SK-N-SH (cell line): ENCODE measurements around the gene ABCA4. TPM values are rescaled to one million over a fixed set of nuclear protein-coding genes. Genes with fewer than 3 reads are reported as not detected.

Source experiments
- CTCF ChIA-PET: fragments of 300-600, 350-600 bp; formaldehyde crosslinking; extraction: SDS; loops from one replicate; lab custom pipeline; 2021; lab: Yijun Ruan, JAX
- POLR2A ChIA-PET: fragments of 350-600 bp; sonication (Branson Sonifier 250); formaldehyde crosslinking; extraction: SDS; loops from one replicate; lab custom pipeline; 2020; ENCODE audit warnings: antibody characterized with exemption, inconsistent platforms; lab: Yijun Ruan, JAX
- DNase-seq: peaks from one replicate; pipeline ENCODE4 v3.0.0; 2012
- H2AFZ ChIP-seq: fragments of 200-600 bp; sonication (generic); 2 replicates; pipeline ENCODE4 v1.8.1; 2016; ENCODE audit warnings: antibody characterized with exemption, mild to moderate bottlenecking, low read depth
- H3F3A ChIP-seq: fragments of 200-600 bp; sonication (generic); replicated peaks from 2 replicates; pipeline ENCODE3; 2016; ENCODE audit warnings: antibody characterized with exemption, mild to moderate bottlenecking; ENCODE audit not compliant: insufficient read depth
- H3K27ac ChIP-seq, 2 experiments: fragments of 200-500 bp in 1 of 2; fragments of 200-600 bp in 1 of 2; sonication (Bioruptor generic) in 1 of 2; sonication (generic), shearing (Covaris generic) in 1 of 2; 2 replicates each; pipeline versions ENCODE4 v1.5.1 to v1.6.1; 2014 to 2016; ENCODE audit warnings: low read depth in 2 of 2, inconsistent platforms in 1 of 2, low read length in 1 of 2, mild to moderate bottlenecking in 1 of 2, mixed read lengths in 1 of 2
- H3K27me3 ChIP-seq: fragments of 200-600 bp; sonication (generic), shearing (Covaris generic); 2 replicates; pipeline ENCODE4 v1.6.1; 2016; ENCODE audit warnings: mixed run types; ENCODE audit not compliant: insufficient read depth
- H3K36me3 ChIP-seq, 2 experiments: fragments of 200-500 bp in 1 of 2; fragments of 200-600 bp in 1 of 2; sonication (Bioruptor generic) in 1 of 2; sonication (generic) in 1 of 2; replicated peaks in 1 of 2; 2 replicates each; pipeline versions ENCODE3 to v1.5.1; 2014 to 2016; ENCODE audit warnings: low read length in 1 of 2, mild to moderate bottlenecking in 1 of 2; ENCODE audit not compliant: insufficient read depth in 2 of 2, control insufficient read depth in 1 of 2
- H3K4me1 ChIP-seq, 2 experiments: fragments of 200-500 bp in 1 of 2; fragments of 200-600 bp in 1 of 2; sonication (Bioruptor generic) in 1 of 2; sonication (generic), shearing (Covaris generic) in 1 of 2; 2 replicates each; pipeline versions ENCODE4 v1.5.1 to v1.6.1; 2014 to 2016; ENCODE audit warnings: low read depth in 1 of 2, low read length in 1 of 2, mixed run types in 1 of 2; ENCODE audit not compliant: insufficient read depth in 2 of 2, control insufficient read depth in 1 of 2
- H3K4me2 ChIP-seq: fragments of 200-600 bp; sonication (generic), shearing (Covaris generic); 2 replicates; pipeline ENCODE4 v1.6.1; 2017; ENCODE audit warnings: mixed run types
- H3K4me3 ChIP-seq, 2 experiments: fragments of 200-500 bp in 1 of 2; fragments of 200-600 bp in 1 of 2; sonication (Bioruptor generic) in 1 of 2; sonication (generic), shearing (Covaris generic) in 1 of 2; 2 replicates each; pipeline versions ENCODE4 v1.5.1 to v1.8.1; 2014 to 2016; ENCODE audit warnings: low read depth in 2 of 2, inconsistent platforms in 1 of 2, low read length in 1 of 2, mild to moderate bottlenecking in 1 of 2, mixed read lengths in 1 of 2, moderate library complexity in 1 of 2
- H3K79me2 ChIP-seq: fragments of 200-600 bp; sonication (generic); 2 replicates; pipeline ENCODE4 v1.8.1; 2017; ENCODE audit warnings: mild to moderate bottlenecking; ENCODE audit not compliant: insufficient read depth
- H3K9ac ChIP-seq: fragments of 200-600 bp; sonication (generic); 2 replicates; pipeline ENCODE4 v1.6.1; 2017; ENCODE audit warnings: mixed run types
- H3K9me2 ChIP-seq: fragments of 200-600 bp; sonication (generic); 2 replicates; pipeline ENCODE4 v1.6.1; 2017; ENCODE audit warnings: mixed run types
- H3K9me3 ChIP-seq: fragments of 200-600 bp; sonication (generic); 2 replicates; pipeline ENCODE4 v1.6.1; 2017; ENCODE audit warnings: mixed run types, mild to moderate bottlenecking, moderate library complexity
- H4K20me1 ChIP-seq: fragments of 200-600 bp; sonication (generic); 2 replicates; pipeline ENCODE4 v1.6.1; 2017; ENCODE audit warnings: mild to moderate bottlenecking, mixed run types; ENCODE audit not compliant: insufficient read depth
- CHD2 ChIP-seq: fragments of 150-350 bp; IDR thresholded peaks from 2 replicates; pipeline ENCODE4 v1.6.1; 2018; ENCODE audit warnings: low read length; ENCODE audit not compliant: partially characterized antibody
- CTCF ChIP-seq: fragments of 200-600 bp; sonication (generic); IDR thresholded peaks from 2 replicates; pipeline ENCODE4 v1.6.1; 2017; ENCODE audit warnings: antibody characterized with exemption, mild to moderate bottlenecking, moderate library complexity
- ELF1 ChIP-seq: IDR thresholded peaks from 2 replicates; pipeline ENCODE4 v1.4.0; 2012
- EP300 ChIP-seq, 2 experiments: IDR thresholded peaks; 2 replicates each; pipeline versions ENCODE4 v1.4.0 to v1.6.1; 2012; ENCODE audit warnings: borderline replicate concordance in 1 of 2, low read depth in 1 of 2, low read length in 1 of 2
- FOXJ3 ChIP-seq: sonication (generic); formaldehyde crosslinking; IDR thresholded peaks from 2 replicates; pipeline ENCODE4 v1.5.1; 2020; ENCODE audit warnings: mild to moderate bottlenecking, missing genetic modification reagents
- GABPA ChIP-seq: IDR thresholded peaks from 2 replicates; pipeline ENCODE4 v1.4.0; 2012; ENCODE audit warnings: low read depth, mild to moderate bottlenecking
- POLR2AphosphoS5 ChIP-seq: IDR thresholded peaks from 2 replicates; pipeline ENCODE4 v1.6.1; 2012; ENCODE audit warnings: low read depth, low read length
- RAD21 ChIP-seq: IDR thresholded peaks from 2 replicates; pipeline ENCODE4 v1.6.1; 2012; ENCODE audit warnings: mild to moderate bottlenecking, low read length
- RFX5 ChIP-seq: IDR thresholded peaks from 2 replicates; pipeline ENCODE4 v1.6.1; 2012; ENCODE audit warnings: mild to moderate bottlenecking, improper control_type of control experiment, low read length
- SMC3 ChIP-seq: IDR thresholded peaks from 2 replicates; pipeline ENCODE4 v1.6.1; 2012; ENCODE audit warnings: low read depth, low read length, improper control_type of control experiment
- TCF12 ChIP-seq: IDR thresholded peaks from 2 replicates; pipeline ENCODE4 v1.4.0; 2012
- TEAD4 ChIP-seq: IDR thresholded peaks from 2 replicates; pipeline ENCODE4 v1.4.0; 2012; ENCODE audit warnings: mild to moderate bottlenecking, borderline replicate concordance; ENCODE audit not compliant: insufficient read depth
- ZBTB33 ChIP-seq: IDR thresholded peaks from 2 replicates; pipeline ENCODE4 v1.4.0; 2012; ENCODE audit warnings: low read depth, borderline replicate concordance
- WGBS: methylation state at CpG from one replicate; pipeline ENCODE4 v1.1.6; 2017; ENCODE audit warnings: low lambda C conversion rate; 5-methylcytosine and 5-hydroxymethylcytosine counted together
- polyA plus RNA-seq, 3 experiments: library from polyadenylated mRNA; depleted of rRNA; stranded (reverse); fragments of >200 nt; gene quantifications; 2 replicates each; pipeline ENCODE4 v1.2.3, GENCODE V29; 2012
- TF ChIP-seq, protein P1 (sequence below): IDR thresholded peaks from 2 replicates; pipeline ENCODE4 v1.6.1; 2012; ENCODE audit warnings: mild to moderate bottlenecking, low read depth, low read length, moderate library complexity
- TF ChIP-seq, protein P2 (sequence below): IDR thresholded peaks from 2 replicates; pipeline ENCODE4 v1.4.0; 2012; ENCODE audit warnings: low read depth

ABCA4 gene
- polyA plus RNA-seq, 1 of the 3 experiments (the other 2 are of a cell fraction): 0.03 TPM

DNA sequence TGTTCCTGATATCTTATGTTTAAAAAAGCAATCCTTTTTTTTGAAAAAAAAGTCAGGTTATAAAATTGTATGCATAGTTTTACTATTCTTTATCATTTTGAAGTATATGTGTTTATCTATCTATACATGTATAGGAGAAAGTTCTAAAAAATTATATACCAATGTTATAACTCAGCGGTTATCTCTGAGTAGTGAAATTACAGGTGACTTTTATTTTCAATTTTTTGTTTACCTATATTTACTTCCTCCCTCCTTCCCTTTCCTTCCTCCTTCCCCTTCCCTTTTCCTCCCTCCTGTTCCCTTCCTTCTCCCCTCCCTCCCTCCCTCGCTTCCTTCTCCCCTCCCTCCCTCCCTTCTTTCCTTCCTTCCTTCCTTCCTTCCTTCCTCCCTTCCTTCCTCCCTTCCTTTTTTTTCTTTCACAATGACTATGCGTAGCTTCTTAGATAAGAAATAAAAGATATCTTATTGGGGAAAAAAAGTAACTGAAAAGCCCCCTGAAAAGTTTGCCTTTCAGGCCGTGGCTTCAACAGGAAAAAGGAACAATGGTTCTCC is 77.1 kb downstream of the ABCA4 start:
- no peak for DNase-seq
- WGBS: 93% methylated on average over 4 of the region's 4 CpGs
- no peaks in the 10 kb centered on the region for H3K27me3 ChIP-seq
- H3K36me3 ChIP-seq: no peaks in the 10 kb centered on the region
- H3K79me2 ChIP-seq: no peaks in the 10 kb centered on the region
- no peak for TF ChIP-seq ELF1
- TF ChIP-seq, protein P1, sequence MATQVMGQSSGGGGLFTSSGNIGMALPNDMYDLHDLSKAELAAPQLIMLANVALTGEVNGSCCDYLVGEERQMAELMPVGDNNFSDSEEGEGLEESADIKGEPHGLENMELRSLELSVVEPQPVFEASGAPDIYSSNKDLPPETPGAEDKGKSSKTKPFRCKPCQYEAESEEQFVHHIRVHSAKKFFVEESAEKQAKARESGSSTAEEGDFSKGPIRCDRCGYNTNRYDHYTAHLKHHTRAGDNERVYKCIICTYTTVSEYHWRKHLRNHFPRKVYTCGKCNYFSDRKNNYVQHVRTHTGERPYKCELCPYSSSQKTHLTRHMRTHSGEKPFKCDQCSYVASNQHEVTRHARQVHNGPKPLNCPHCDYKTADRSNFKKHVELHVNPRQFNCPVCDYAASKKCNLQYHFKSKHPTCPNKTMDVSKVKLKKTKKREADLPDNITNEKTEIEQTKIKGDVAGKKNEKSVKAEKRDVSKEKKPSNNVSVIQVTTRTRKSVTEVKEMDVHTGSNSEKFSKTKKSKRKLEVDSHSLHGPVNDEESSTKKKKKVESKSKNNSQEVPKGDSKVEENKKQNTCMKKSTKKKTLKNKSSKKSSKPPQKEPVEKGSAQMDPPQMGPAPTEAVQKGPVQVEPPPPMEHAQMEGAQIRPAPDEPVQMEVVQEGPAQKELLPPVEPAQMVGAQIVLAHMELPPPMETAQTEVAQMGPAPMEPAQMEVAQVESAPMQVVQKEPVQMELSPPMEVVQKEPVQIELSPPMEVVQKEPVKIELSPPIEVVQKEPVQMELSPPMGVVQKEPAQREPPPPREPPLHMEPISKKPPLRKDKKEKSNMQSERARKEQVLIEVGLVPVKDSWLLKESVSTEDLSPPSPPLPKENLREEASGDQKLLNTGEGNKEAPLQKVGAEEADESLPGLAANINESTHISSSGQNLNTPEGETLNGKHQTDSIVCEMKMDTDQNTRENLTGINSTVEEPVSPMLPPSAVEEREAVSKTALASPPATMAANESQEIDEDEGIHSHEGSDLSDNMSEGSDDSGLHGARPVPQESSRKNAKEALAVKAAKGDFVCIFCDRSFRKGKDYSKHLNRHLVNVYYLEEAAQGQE: no peak
- no peak for TF ChIP-seq GABPA
- TF ChIP-seq, protein P2, sequence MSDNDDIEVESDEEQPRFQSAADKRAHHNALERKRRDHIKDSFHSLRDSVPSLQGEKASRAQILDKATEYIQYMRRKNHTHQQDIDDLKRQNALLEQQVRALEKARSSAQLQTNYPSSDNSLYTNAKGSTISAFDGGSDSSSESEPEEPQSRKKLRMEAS: no peak
- no peak for TF ChIP-seq RFX5
- no peak for TF ChIP-seq CTCF
- no peak for TF ChIP-seq SMC3
- TF ChIP-seq POLR2AphosphoS5: no peak
- TF ChIP-seq CHD2: no peak
- no peak for TF ChIP-seq RAD21
- TF ChIP-seq, all 33 proteins: peak for 0
- ChIA-PET CTCF (interaction anchor here (1.3 to 35.1 kb wide), 7 partner anchors 7 to 290 kb away, joined by 4 to 889 read pairs (median 81); partner anchors contain the start of gene ARHGAP29), POLR2A (no interaction called here)
- Histone ChIP-seq H3K27ac (no peak overlapping the region), H3K4me3 (no peak overlapping the region), H3F3A (peaks cover 9% of the 10 kb centered on the region), H3K9me2 (no peaks in the 10 kb centered on the region), H3K4me2 (no peak overlapping the region), H3K4me1 (peaks cover 24 to 28% of the 10 kb centered on the region in 2 experiments; a peak in 3 of 4 replicates), H2AFZ (no peak overlapping the region), H3K9me3 (no peaks in the 10 kb centered on the region), H4K20me1 (no peaks in the 10 kb centered on the region), H3K9ac (no peak overlapping the region)

DNA sequence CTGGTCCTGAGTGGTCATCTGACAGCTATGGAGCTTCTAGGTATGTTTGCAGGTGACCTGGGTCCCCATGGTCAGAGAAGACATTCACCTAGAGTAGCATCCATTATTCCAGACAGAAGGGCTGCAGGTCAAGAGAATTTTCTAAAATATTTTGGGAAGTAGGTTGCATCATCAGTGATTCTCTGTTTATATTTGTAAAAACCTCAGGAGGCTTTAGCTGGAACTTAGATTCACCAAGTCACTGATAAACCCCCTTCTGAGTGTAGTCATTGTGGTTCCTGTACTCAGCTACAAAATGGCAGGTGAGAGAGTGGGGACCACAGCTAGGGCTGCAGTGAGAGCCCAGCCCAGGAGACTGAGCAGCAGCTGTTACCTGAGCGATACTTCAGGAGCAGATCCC is 78.6 kb downstream of the ABCA4 start:
- POLR2A ChIA-PET: no interaction called here
- Histone ChIP-seq H3K4me2 (no peak overlapping the region), H3K9ac (no peak overlapping the region), H3K79me2 (no peaks in the 10 kb centered on the region), H3K9me3 (no peaks in the 10 kb centered on the region), H3K4me3 (no peak overlapping the region), H3K27me3 (no peaks in the 10 kb centered on the region), H3F3A (peaks cover 9% of the 10 kb centered on the region), H3K27ac (no peak overlapping the region), H2AFZ (no peak overlapping the region), H4K20me1 (no peaks in the 10 kb centered on the region), H3K4me1 (peaks cover 26 to 28% of the 10 kb centered on the region in 2 experiments; a peak in 3 of 4 replicates), H3K9me2 (no peaks in the 10 kb centered on the region), H3K36me3 (no peaks in the 10 kb centered on the region)
- 88% methylated on average over 1 of the region's 1 CpG for WGBS
- CTCF ChIA-PET: interaction anchor here (0.9 to 35.1 kb wide), 7 partner anchors 15 to 300 kb away, joined by 3 to 889 read pairs (median 40); partner anchors contain the start of gene ARHGAP29
- no peak for DNase-seq
- TF ChIP-seq TEAD4: no peak
- no peak for TF ChIP-seq CTCF
- no peak for TF ChIP-seq EP300 (IDR thresholded peaks at IDR 0.05; ENCODE audit: borderline replicate concordance in 1 of 2, low read depth in 1 of 2, low read length in 1 of 2)
- TF ChIP-seq RAD21: no peak
- no peak for TF ChIP-seq TCF12
- TF ChIP-seq ZBTB33: no peak
- no peak for TF ChIP-seq FOXJ3 (CRISPR knock-in tag)
